Activated CD4-positive, alpha-beta T cell treated with anti-CD3 and anti-CD28 coated beads, Interleukin-2, Interleukin-4, amounts not matched to agents 100 ng/mL and 50 ng/mL, durations not matched to agents 16 hours and 8 hours (primary cell): ENCODE data around the gene HEATR9.

Source experiments
- DNase-seq: peaks from one replicate; pipeline ENCODE4 v3.0.0-alpha.2; 2020; ENCODE audit warnings: low spot score

Gene HEATR9

GRCh38 chr17:35865412-35866340, 3.0 kb downstream of the HEATR9 start:
- no peak for DNase-seq

- no peak for DNase-seq
Measured at GRCh38 chr17:35864853-35865252, 3.8 kb downstream of the HEATR9 start.

DNA sequence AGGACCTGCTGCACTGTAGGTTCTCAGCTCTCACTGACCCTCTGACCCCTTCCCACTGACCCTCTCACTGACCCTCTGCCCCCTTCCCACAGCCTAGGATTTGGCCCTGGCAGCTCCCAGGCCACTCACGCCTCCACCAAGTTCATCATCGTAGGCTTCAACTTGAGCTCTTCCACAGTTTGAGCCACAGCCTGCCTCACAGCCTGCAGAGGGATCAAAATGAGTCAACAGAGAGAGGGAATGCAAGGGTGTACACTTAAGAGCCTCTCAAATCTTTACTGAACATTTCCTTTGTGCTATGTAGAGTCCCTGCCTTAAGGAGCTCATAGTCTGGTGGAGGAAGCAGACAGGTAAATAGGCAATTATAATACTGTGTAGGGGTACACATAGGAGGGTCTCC, 12.1 kb downstream of the HEATR9 start:
- DNase-seq = peak; percentile 53

GRCh38 chr17:35855965-35856364, 12.7 kb downstream of the HEATR9 start:
- DNase-seq = no peak

DNA sequence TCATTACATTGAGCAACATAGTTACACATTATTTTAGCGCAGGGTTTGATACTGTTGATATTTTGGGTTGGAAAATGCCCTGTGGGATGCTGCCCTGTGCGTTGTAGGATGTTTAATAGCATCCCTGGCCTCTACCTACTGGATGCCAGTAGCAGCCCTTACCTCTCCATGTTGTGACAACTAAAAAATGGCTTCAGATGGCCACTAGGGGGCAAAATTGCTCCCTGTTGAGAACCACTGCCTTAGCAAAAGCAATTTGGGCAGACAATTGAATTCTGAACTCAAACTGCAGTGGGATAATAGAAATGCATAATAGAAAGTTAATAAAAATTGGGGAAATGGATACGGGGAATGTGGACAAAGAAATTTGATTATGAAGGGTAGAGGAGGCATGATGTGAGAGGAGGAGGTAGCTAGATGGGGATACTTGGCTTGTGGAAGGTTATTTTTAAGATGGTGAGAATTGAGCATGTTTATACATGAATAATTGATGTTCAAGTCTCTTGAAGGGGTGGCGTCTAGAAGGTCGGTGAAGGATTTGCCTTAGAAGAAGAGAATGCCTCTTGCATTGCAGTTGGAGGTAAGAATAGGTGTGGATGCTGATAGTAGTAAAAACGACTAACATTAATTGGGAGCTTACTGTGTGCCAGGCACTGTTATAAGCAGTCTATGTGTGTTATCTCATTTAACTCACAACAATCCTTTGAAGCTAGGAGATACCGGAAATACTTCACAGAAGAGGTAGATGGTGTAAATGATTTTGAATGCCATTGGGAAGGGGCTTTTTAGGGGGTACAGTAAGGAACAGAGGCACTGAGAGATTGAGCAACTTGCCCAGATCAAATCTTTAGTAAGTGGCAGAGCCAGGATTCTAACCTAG, 19.0 kb downstream of the HEATR9 start:
- peak; percentile 80 for DNase-seq

DNA sequence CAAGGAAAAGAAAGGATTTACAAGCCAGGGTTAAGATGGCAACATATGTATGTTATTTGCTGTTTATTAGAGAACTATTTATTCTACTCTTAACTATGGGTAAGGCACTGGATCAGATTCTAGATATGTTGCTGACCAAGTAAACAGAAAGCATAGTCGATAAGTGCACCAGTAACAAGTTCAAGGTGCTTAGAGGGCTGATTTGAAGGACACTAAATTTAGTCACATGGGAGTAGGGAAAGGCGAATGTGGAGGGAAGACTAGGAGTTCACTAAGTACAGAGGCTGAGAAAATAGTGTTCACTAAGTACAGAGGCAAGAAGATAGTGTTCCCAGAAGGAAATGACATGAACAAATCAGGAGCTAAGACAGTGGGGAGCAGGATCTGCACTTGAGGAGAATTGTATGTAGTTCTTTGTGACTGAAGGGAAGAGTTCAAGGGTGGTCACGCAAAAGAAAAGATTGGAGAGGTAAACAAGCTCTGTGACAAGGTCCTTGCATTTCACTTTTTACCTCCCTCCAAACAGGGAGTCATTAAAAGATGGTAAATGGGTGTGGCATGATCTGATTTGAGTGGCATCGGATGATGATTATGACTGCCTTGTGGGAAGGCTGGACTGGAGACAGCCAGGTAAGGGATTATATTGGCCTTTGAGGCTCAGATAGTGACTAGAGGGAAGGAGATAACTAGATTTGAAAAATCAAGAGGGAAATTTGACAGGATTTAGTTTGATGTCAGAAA, 20.9 kb downstream of the HEATR9 start:
- DNase-seq = no peak

DNA sequence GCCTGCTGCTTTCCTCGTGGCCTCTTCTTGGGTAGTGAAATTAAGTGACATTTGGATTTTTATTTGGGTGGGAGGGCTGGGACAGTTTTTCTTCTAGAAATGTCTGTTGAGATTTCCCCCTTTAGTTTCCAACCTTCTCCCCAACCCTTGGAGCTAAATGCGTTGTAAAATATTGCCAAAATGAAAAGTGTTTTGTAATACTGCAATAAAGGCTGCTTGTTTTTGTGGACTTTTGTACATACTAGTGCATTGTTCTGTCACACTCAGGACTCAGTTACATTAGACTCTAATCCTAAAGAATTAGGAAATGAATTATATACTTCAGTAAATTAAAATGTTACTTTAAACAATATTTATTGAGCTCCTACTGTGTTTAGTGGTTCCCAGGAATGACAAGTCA, 21.7 kb downstream of the HEATR9 start:
- no peak for DNase-seq

DNA sequence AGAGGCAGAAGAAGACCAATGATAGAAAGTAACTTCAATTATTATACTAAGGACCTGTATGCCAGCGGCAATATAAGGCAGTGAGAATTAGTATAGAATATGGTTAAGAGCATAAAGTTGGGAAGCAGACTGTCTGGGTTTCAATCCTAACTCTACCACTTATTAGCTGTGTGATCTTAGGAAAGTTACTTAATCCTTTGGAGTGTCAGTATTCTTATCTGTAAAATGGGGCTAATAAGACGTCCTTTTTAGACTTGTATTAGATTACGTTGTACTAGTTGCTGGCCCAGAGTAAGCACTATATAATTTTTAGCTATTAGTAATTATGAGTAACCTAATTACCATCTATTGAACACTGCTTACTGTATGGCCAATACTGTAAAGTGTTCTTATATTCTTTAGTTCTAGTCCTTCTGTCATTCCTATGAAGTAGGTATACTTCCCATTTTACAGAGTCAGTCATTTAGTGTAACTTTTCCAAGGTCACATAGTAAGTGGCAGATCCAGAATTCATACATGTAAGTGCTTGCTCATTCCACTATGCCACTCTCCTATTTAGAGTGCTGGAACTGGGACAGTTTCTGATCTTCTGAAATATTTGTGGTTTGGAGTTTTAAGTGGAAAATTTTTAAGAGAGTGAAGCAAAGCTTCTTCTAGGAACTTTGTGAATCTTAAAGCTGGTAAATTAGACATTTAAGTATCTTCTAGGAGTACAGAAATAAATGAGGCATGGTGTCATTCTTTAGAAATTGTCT, 22.5 kb downstream of the HEATR9 start:
- DNase-seq = no peak

- no peak for DNase-seq
Measured at GRCh38 chr17:35844547-35844946, 24.1 kb downstream of the HEATR9 start.

DNA sequence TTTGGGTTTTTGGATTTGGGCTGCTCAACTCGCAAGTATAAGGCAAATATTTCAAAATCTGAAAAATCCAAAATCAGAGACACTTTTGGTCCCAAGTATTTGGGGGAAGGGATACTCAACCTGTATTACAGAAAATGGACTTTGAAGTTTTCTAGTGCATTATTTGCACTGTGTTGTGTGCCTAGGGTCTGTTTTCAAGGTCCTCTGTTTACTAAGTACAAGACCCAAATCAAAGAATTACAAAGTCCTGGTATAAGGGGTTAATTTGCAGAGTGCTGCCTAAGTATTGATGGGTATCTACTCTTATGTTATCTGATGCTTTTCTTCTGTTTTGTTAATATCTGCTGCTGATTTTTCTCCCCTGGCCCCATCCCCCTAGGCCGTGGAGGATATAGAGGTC, 25.0 kb downstream of the HEATR9 start:
- no peak for DNase-seq

DNA sequence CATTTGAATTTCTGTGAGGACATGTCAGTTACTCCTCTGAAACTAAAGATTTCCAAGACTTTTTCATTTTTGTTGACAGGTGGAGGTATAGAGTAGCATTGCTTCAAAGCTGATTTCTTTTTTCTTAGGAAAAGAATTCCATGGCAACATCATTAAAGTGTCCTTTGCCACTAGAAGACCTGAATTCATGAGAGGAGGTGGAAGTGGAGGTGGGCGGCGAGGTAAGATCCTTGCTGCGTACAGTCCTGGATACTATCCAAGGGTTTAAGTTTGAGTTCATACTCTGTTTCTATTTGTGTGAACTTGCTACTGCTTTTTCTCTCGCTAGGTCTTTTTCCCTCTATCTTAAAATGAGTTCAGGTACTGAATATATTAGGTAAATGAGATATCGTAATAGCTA, 26.5 kb downstream of the HEATR9 start:
- DNase-seq = no peak

GRCh38 chr17:35841505-35841904, 27.2 kb downstream of the HEATR9 start:
- DNase-seq = no peak

- no peak for DNase-seq
Measured at GRCh38 chr17:35841101-35841500, 27.6 kb downstream of the HEATR9 start.

GRCh38 chr17:35825206-35825605, 43.5 kb downstream of the HEATR9 start:
- DNase-seq = no peak

DNA sequence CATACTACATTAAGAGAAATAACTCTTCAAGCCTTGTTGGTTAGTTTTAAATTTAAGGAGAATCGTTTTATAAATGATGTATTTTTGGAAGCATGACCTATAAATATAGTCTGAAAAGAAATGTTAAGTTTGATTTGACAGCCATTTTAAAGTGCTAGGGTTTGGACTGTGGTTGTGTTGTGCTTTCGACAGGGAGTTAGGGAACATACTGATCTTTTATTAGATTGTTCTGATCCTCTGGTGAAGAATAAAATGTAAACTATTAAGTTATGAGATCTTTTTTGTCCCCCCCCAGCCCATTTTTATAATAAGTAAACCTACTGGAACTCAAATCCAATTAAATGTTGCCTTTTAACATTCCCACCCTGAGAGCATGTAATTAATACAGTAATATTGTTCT, 47.4 kb downstream of the HEATR9 start:
- no peak for DNase-seq

DNA sequence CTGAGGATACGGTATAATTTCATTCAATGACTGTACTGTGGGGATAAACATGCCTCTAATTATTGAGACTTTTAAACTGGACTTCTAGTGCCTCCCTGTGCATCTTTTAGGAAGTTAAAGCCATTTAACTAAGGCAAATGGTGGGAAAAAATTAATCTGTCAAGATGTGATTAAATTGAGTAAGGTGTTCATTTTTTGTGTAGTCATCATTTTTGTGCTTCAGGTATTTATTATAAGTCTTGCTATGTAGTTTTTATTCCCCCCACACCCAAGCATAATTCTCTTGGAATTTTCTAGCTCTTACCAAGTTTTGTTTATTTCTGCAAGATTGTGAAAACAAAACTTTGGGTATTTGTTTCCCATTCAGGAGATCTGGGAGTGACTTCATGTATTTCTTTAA, 49.2 kb downstream of the HEATR9 start:
- DNase-seq = no peak

GRCh38 chr17:35817196-35817595, 51.5 kb downstream of the HEATR9 start:
- DNase-seq = no peak

DNA sequence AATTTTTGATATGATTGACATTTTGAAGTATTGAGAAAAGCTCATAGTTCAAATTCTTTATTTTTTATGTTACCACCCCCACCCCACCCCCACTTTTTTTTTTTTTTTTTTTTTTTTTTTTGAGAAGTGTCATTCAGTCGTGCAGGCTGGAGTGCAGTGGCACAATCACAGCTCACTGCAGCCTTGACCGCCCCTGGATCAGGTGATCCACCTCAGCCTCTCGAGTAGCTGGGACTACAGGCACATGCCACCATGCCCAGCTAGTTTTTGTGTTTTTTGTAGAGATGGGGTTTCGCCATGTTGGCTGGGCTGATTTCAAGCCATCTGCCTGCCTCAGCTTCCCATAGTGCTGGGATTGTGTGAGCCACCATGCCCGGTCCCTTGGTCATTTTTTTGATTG, 52.0 kb downstream of the HEATR9 start:
- no peak for DNase-seq

GRCh38 chr17:35812456-35812855, 56.2 kb downstream of the HEATR9 start:
- no peak for DNase-seq

DNA sequence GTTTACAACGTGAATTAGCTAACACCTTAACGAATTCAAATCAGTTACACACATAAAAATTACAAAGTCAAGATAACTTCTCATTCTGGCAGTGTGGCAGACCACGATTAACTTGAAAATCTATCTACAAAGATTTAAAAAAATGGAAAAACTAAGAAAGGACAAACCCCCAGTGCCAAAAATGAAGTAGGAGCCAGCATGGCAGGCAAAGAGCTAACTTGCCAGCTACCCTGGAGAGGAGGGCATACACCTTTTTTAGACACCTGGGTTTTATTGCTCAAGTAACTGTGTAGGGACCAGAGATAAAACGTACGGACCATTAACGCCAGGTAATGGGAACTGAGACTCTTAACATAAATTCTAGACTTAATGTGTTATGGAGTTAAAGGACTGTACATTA, 56.9 kb downstream of the HEATR9 start:
- no peak for DNase-seq

GRCh38 chr17:35809855-35810461, 58.7 kb downstream of the HEATR9 start:
- DNase-seq = peak; percentile 25
